ENCODE results near the gene MCOLN1. TPM values are rescaled to one million over a fixed set of nuclear protein-coding genes. Genes with fewer than 3 reads are reported as not detected.
A peak's percentile ranks its signal among the peaks of the same experiment; 100 is the strongest.

The MCOLN1 gene
- total RNA-seq (10 to 100 TPM; 19.4 to 19.6 TPM), polyA plus RNA-seq (11.6 TPM)

GRCh38 chr19:7522072-7522922 lies at the start of gene MCOLN1:
Gene MCOLN1 (plus strand): TSS chr19:7522624. CDS start chr19:7522751, 127 bp downstream.
- Mint-ChIP-seq H3K27ac (peak within 1 kb of the TSS; percentile 54 to 89 (median 86)), H3K4me1 (peaks cover 16 to 18% (median 17%) of the 10 kb centered on the region in 3 donors), H3K36me3 (peaks cover 0 to 16% (median 0%) of the 10 kb centered on the region in 3 donors), H3K9me3 (no peaks in the 10 kb centered on the region), H3K27me3 (peaks cover 3 to 10% of the 10 kb centered on the region in 2 donors), H3K4me3 (peak within 1 kb of the TSS; percentile 74 to 91 (median 83))
- ChIA-PET POLR2A (interaction anchor here (0.5 to 2.3 kb wide), 4 partner anchors 13 to 797 kb away, joined by 3 to 20 read pairs (median 4); partner anchors contain the start of genes PET100, PEX11G, PNPLA6 and XAB2), CTCF (interaction anchor here (1.0 to 4.5 kb wide), 5 partner anchors 11 to 422 kb away, joined by 3 to 35 read pairs (median 4); partner anchors contain the start of genes PNPLA6 and TIMM44)
- H3K36me3 ChIP-seq (ENCODE audit: insufficient read depth, low read length), result no peaks in the 10 kb centered on the region
- H3K27me3 ChIP-seq (ENCODE audit: insufficient read depth, low read length, poor library complexity, severe bottlenecking), result no peaks in the 10 kb centered on the region
- peaks cover 17% of the 10 kb centered on the region for H3K4me1 ChIP-seq (ENCODE audit: insufficient read depth, low read length)
- peak within 1 kb of the TSS; percentile 33 for H3K4me3 ChIP-seq (ENCODE audit: low read length)
- no peaks in the 10 kb centered on the region for H3K9me3 ChIP-seq (ENCODE audit: low read length)
- H3K27ac ChIP-seq (ENCODE audit: low read depth, low read length), result no peak within 1 kb of the TSS
- DNase-seq, result peak; percentile 98 to 100 (median 99)

- Histone ChIP-seq H3K9me3 (ENCODE audit: low read length) (no peaks in the 10 kb centered on the region), H3K4me1 (ENCODE audit: insufficient read depth, low read length) (no peaks in the 10 kb centered on the region), H3K27me3 (ENCODE audit: insufficient read depth, low read length, poor library complexity, severe bottlenecking) (no peaks in the 10 kb centered on the region), H3K36me3 (ENCODE audit: insufficient read depth, low read length) (peaks cover 8% of the 10 kb centered on the region), H3K27ac (ENCODE audit: low read depth, low read length) (no peak overlapping the region), H3K4me3 (ENCODE audit: low read length) (no peak overlapping the region)
- Mint-ChIP-seq H3K27ac (peak overlapping the region in 1 of 8 donors; percentile 50), H3K27me3 (peaks cover 0 to 3% of the 10 kb centered on the region in 2 donors), H3K4me1 (no peaks in the 10 kb centered on the region), H3K4me3 (no peak overlapping the region), H3K36me3 (peaks cover 0 to 22% (median 2%) of the 10 kb centered on the region in 3 donors), H3K9me3 (no peaks in the 10 kb centered on the region)
- ChIA-PET CTCF (no interaction called here), POLR2A (no interaction called here)
- DNase-seq, result no peak
These were observed 46.8 kb upstream of the MCOLN1 start for GRCh38 chr19:7475665-7476064.

GRCh38 chr19:7476241-7476640 lies 46.2 kb upstream of the MCOLN1 start:
- Mint-ChIP-seq H3K4me3 (no peak overlapping the region), H3K36me3 (peaks cover 0 to 17% (median 2%) of the 10 kb centered on the region in 3 donors), H3K9me3 (no peaks in the 10 kb centered on the region), H3K4me1 (no peaks in the 10 kb centered on the region), H3K27me3 (peaks cover 0 to 3% of the 10 kb centered on the region in 2 donors), H3K27ac (peak overlapping the region in 2 of 8 donors; percentile 19 to 50)
- no peaks in the 10 kb centered on the region for H3K9me3 ChIP-seq (ENCODE audit: low read length)
- no peak for DNase-seq
- no peak overlapping the region for H3K27ac ChIP-seq (ENCODE audit: low read depth, low read length)
- H3K27me3 ChIP-seq (ENCODE audit: insufficient read depth, low read length, poor library complexity, severe bottlenecking), result no peaks in the 10 kb centered on the region
- ChIA-PET CTCF (no interaction called here), POLR2A (no interaction called here)
- no peak overlapping the region for H3K4me3 ChIP-seq (ENCODE audit: low read length)
- H3K36me3 ChIP-seq (ENCODE audit: insufficient read depth, low read length), result peaks cover 3% of the 10 kb centered on the region
- no peaks in the 10 kb centered on the region for H3K4me1 ChIP-seq (ENCODE audit: insufficient read depth, low read length)

- H3K27me3 Mint-ChIP-seq, result peaks cover 0 to 3% of the 10 kb centered on the region in 2 donors
- Histone ChIP-seq H3K9me3 (ENCODE audit: low read length) (no peaks in the 10 kb centered on the region), H3K4me3 (ENCODE audit: low read length) (no peak overlapping the region), H3K27me3 (ENCODE audit: insufficient read depth, low read length, poor library complexity, severe bottlenecking) (no peaks in the 10 kb centered on the region), H3K27ac (ENCODE audit: low read depth, low read length) (no peak overlapping the region), H3K4me1 (ENCODE audit: insufficient read depth, low read length) (no peaks in the 10 kb centered on the region), H3K36me3 (ENCODE audit: insufficient read depth, low read length) (no peaks in the 10 kb centered on the region)
- H3K4me3 Mint-ChIP-seq, result no peak overlapping the region
- ChIA-PET POLR2A (no interaction called here), CTCF (interaction anchor here (1.1 kb wide), 1 partner anchor 91 kb away, joined by 3 read pairs; no protein-coding TSS in a partner anchor)
- no peaks in the 10 kb centered on the region for H3K4me1 Mint-ChIP-seq
- no peaks in the 10 kb centered on the region for H3K9me3 Mint-ChIP-seq
- peaks cover 0 to 10% (median 2%) of the 10 kb centered on the region in 3 donors for H3K36me3 Mint-ChIP-seq
- DNase-seq, result no peak
- H3K27ac Mint-ChIP-seq, result peak overlapping the region in 4 of 8 donors; percentile 15 to 72 (median 34)
These were observed 45.5 kb upstream of the MCOLN1 start for GRCh38 chr19:7476777-7477494.

GRCh38 chr19:7477758-7478157 lies 44.7 kb upstream of the MCOLN1 start:
- Histone ChIP-seq H3K4me1 (ENCODE audit: insufficient read depth, low read length) (no peaks in the 10 kb centered on the region), H3K4me3 (ENCODE audit: low read length) (no peak overlapping the region), H3K27me3 (ENCODE audit: insufficient read depth, low read length, poor library complexity, severe bottlenecking) (no peaks in the 10 kb centered on the region), H3K9me3 (ENCODE audit: low read length) (no peaks in the 10 kb centered on the region), H3K27ac (ENCODE audit: low read depth, low read length) (no peak overlapping the region), H3K36me3 (ENCODE audit: insufficient read depth, low read length) (no peaks in the 10 kb centered on the region)
- no peak overlapping the region for H3K27ac Mint-ChIP-seq
- no peaks in the 10 kb centered on the region for H3K4me1 Mint-ChIP-seq
- peaks cover 0 to 3% of the 10 kb centered on the region in 2 donors for H3K27me3 Mint-ChIP-seq
- DNase-seq, result no peak
- ChIA-PET CTCF (no interaction called here), POLR2A (no interaction called here)
- peak overlapping the region in 1 of 7 donors; percentile 40 for H3K4me3 Mint-ChIP-seq
- no peaks in the 10 kb centered on the region for H3K9me3 Mint-ChIP-seq
- peaks cover 0 to 3% (median 2%) of the 10 kb centered on the region in 3 donors for H3K36me3 Mint-ChIP-seq

GRCh38 chr19:7478173-7478842 lies 44.1 kb upstream of the MCOLN1 start:
- H3K36me3 ChIP-seq (ENCODE audit: insufficient read depth, low read length), result no peaks in the 10 kb centered on the region
- H3K9me3 ChIP-seq (ENCODE audit: low read length), result no peaks in the 10 kb centered on the region
- no peak overlapping the region for H3K27ac Mint-ChIP-seq
- H3K4me3 ChIP-seq (ENCODE audit: low read length), result no peak overlapping the region
- H3K4me1 ChIP-seq (ENCODE audit: insufficient read depth, low read length), result peaks cover 4% of the 10 kb centered on the region
- no peak for DNase-seq
- ChIA-PET CTCF (no interaction called here), POLR2A (no interaction called here)
- peak overlapping the region in 1 of 7 donors; percentile 40 for H3K4me3 Mint-ChIP-seq
- H3K27ac ChIP-seq (ENCODE audit: low read depth, low read length), result no peak overlapping the region
- H3K4me1 Mint-ChIP-seq, result peaks cover 0 to 3% (median 3%) of the 10 kb centered on the region in 3 donors
- no peaks in the 10 kb centered on the region for H3K9me3 Mint-ChIP-seq
- H3K36me3 Mint-ChIP-seq, result no peaks in the 10 kb centered on the region
- no peaks in the 10 kb centered on the region for H3K27me3 ChIP-seq (ENCODE audit: insufficient read depth, low read length, poor library complexity, severe bottlenecking)
- H3K27me3 Mint-ChIP-seq, result peaks cover 1 to 4% of the 10 kb centered on the region in 2 donors

GRCh38 chr19:7478843-7479227 lies 43.6 kb upstream of the MCOLN1 start:
- Mint-ChIP-seq H3K4me1 (peaks cover 0 to 8% (median 5%) of the 10 kb centered on the region in 3 donors), H3K27me3 (peaks cover 4 to 6% of the 10 kb centered on the region in 2 donors), H3K36me3 (no peaks in the 10 kb centered on the region), H3K9me3 (no peaks in the 10 kb centered on the region), H3K27ac (no peak overlapping the region), H3K4me3 (no peak overlapping the region)
- no peaks in the 10 kb centered on the region for H3K27me3 ChIP-seq (ENCODE audit: insufficient read depth, low read length, poor library complexity, severe bottlenecking)
- H3K9me3 ChIP-seq (ENCODE audit: low read length), result no peaks in the 10 kb centered on the region
- ChIA-PET CTCF (no interaction called here), POLR2A (no interaction called here)
- no peaks in the 10 kb centered on the region for H3K36me3 ChIP-seq (ENCODE audit: insufficient read depth, low read length)
- no peak overlapping the region for H3K4me3 ChIP-seq (ENCODE audit: low read length)
- H3K27ac ChIP-seq (ENCODE audit: low read depth, low read length), result no peak overlapping the region
- H3K4me1 ChIP-seq (ENCODE audit: insufficient read depth, low read length), result peaks cover 7% of the 10 kb centered on the region
- no peak for DNase-seq

Data from CD8-positive, alpha-beta memory T cell (primary cell).